Calu3 (cell line): ENCODE data around the gene KRCC1. TPM values are rescaled to one million over a fixed set of nuclear protein-coding genes. Genes with fewer than 3 reads are reported as not detected.

ENCODE experiments used
- BruUV-seq: library from RNA; stranded (reverse); fragments of 400-500 nt; replicated peaks from 2 replicates; lab custom pipeline; 2021; lab: Mats Ljungman, UMichigan
- CTCF ChIA-PET: fragments of 300-600 bp; sonication (Branson Sonifier 250); formaldehyde crosslinking; loops from one replicate; lab custom pipeline; 2022; ENCODE audit warnings: antibody characterized with exemption; lab: Charles Lee
- DNase-seq: peaks from one replicate; pipeline ENCODE4 v3.0.0; 2022
- H3K27ac Mint-ChIP-seq: one replicate; pipeline ENCODE4 v1.8.0; 2022; ENCODE audit warnings: mixed read lengths; ENCODE audit not compliant: unreplicated experiment
- H3K27me3 Mint-ChIP-seq: one replicate; pipeline ENCODE4 v1.8.0; 2022; ENCODE audit warnings: mixed read lengths; ENCODE audit not compliant: unreplicated experiment
- H3K36me3 Mint-ChIP-seq: one replicate; pipeline ENCODE4 v1.8.0; 2022; ENCODE audit warnings: mild to moderate bottlenecking, moderate library complexity, mixed read lengths; ENCODE audit not compliant: insufficient read depth, unreplicated experiment
- H3K4me1 Mint-ChIP-seq: one replicate; pipeline ENCODE4 v1.8.0; 2022; ENCODE audit warnings: mild to moderate bottlenecking, low read depth, mixed read lengths; ENCODE audit not compliant: unreplicated experiment
- H3K4me3 Mint-ChIP-seq: one replicate; pipeline ENCODE4 v1.8.0; 2022; ENCODE audit warnings: mild to moderate bottlenecking, low read depth, moderate library complexity, mixed read lengths; ENCODE audit not compliant: unreplicated experiment
- H3K9me3 Mint-ChIP-seq: one replicate; pipeline ENCODE4 v1.8.0; 2022; ENCODE audit warnings: low read depth, mixed read lengths; ENCODE audit not compliant: unreplicated experiment
- intact Hi-C: fragments of 100-400 bp; cut with micrococcal nuclease; formaldehyde crosslinking; loops from one replicate; pipeline ENCODE4 v1.10.0; 2022; ENCODE audit not compliant: unreplicated experiment
- total RNA-seq: library from RNA; stranded (reverse); gene quantifications from 2 replicates; pipeline ENCODE4 v1.2.3, GENCODE V29; 2022
- TF ChIP-seq, protein P1 (sequence below): fragments of 200-600 bp; IDR thresholded peaks from one replicate; pipeline ENCODE4 v1.8.0; 2022; ENCODE audit warnings: antibody characterized with exemption; ENCODE audit not compliant: unreplicated experiment

Gene KRCC1
- total RNA-seq, 1 experiment from 2014 or later = 32.1 TPM

GRCh38 chr2:88097891-88098557 lies 42.4 kb upstream of the KRCC1 start:
- BruUV-seq = no TSS peak
- no peak for DNase-seq
- CTCF ChIA-PET = no interaction called here
- H3K4me1 Mint-ChIP-seq = no peaks in the 10 kb centered on the region
- H3K4me3 Mint-ChIP-seq = no peak overlapping the region
- intact Hi-C loops = no loop called here
- H3K27ac Mint-ChIP-seq = no peak overlapping the region
- H3K27me3 Mint-ChIP-seq = peaks cover 35% of the 10 kb centered on the region
- H3K9me3 Mint-ChIP-seq = no peaks in the 10 kb centered on the region
- H3K36me3 Mint-ChIP-seq = no peaks in the 10 kb centered on the region
- TF ChIP-seq, protein P1, sequence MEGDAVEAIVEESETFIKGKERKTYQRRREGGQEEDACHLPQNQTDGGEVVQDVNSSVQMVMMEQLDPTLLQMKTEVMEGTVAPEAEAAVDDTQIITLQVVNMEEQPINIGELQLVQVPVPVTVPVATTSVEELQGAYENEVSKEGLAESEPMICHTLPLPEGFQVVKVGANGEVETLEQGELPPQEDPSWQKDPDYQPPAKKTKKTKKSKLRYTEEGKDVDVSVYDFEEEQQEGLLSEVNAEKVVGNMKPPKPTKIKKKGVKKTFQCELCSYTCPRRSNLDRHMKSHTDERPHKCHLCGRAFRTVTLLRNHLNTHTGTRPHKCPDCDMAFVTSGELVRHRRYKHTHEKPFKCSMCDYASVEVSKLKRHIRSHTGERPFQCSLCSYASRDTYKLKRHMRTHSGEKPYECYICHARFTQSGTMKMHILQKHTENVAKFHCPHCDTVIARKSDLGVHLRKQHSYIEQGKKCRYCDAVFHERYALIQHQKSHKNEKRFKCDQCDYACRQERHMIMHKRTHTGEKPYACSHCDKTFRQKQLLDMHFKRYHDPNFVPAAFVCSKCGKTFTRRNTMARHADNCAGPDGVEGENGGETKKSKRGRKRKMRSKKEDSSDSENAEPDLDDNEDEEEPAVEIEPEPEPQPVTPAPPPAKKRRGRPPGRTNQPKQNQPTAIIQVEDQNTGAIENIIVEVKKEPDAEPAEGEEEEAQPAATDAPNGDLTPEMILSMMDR = no peak

DNA sequence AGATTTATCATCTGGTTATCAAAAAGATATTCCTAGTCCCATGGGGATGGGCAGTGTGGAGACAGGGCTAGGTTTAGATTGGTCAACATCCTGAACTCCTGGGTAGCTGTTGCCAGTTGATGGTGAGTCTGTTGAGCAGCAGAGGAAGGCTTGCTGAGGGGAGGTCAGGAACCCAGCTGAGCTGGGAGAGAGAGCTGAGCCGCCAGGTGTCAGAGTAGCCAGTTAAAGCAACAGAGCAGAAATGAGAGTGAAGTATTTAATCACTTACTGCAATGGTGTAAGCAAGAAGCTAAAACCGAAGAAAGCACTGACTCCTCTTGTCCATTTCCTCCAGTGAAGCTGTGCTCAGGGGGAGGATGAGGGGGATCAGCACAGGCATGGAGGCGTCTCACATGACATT lies 41.6 kb upstream of the KRCC1 start:
- H3K4me3 Mint-ChIP-seq = no peak overlapping the region
- CTCF ChIA-PET = no interaction called here
- TF ChIP-seq, protein P1 = no peak
- no peak overlapping the region for H3K27ac Mint-ChIP-seq
- no peaks in the 10 kb centered on the region for H3K36me3 Mint-ChIP-seq
- no peaks in the 10 kb centered on the region for H3K4me1 Mint-ChIP-seq
- peaks cover 28% of the 10 kb centered on the region for H3K27me3 Mint-ChIP-seq
- no peaks in the 10 kb centered on the region for H3K9me3 Mint-ChIP-seq
- DNase-seq = no peak
- intact Hi-C loops = no loop called here
- no TSS peak for BruUV-seq

GRCh38 chr2:88096708-88097107 lies 41.1 kb upstream of the KRCC1 start:
- Mint-ChIP-seq H3K27me3 (peaks cover 24% of the 10 kb centered on the region), H3K4me1 (no peaks in the 10 kb centered on the region), H3K4me3 (no peak overlapping the region), H3K27ac (no peak overlapping the region), H3K36me3 (no peaks in the 10 kb centered on the region), H3K9me3 (no peaks in the 10 kb centered on the region)
- intact Hi-C loops = no loop called here
- no TSS peak for BruUV-seq
- TF ChIP-seq, protein P1 = no peak
- CTCF ChIA-PET = no interaction called here
- DNase-seq = no peak

GRCh38 chr2:88095022-88095421 lies 39.4 kb upstream of the KRCC1 start:
- CTCF ChIA-PET = no interaction called here
- no peak overlapping the region for H3K4me3 Mint-ChIP-seq
- peaks cover 24% of the 10 kb centered on the region for H3K27me3 Mint-ChIP-seq
- H3K9me3 Mint-ChIP-seq = no peaks in the 10 kb centered on the region
- BruUV-seq = no TSS peak
- intact Hi-C loops = no loop called here
- H3K4me1 Mint-ChIP-seq = no peaks in the 10 kb centered on the region
- H3K36me3 Mint-ChIP-seq = no peaks in the 10 kb centered on the region
- TF ChIP-seq, protein P1 = no peak
- no peak overlapping the region for H3K27ac Mint-ChIP-seq
- DNase-seq = no peak
